ENCODE results near the gene ARVCF. TPM values are rescaled to one million over a fixed set of nuclear protein-coding genes. Genes with fewer than 3 reads are reported as not detected.

ARVCF gene
- total and polyA plus RNA-seq, 2 donors (not counting 1 experiment from before 2014, with no cell fraction given) = 2.2 to 6.7 TPM

DNA sequence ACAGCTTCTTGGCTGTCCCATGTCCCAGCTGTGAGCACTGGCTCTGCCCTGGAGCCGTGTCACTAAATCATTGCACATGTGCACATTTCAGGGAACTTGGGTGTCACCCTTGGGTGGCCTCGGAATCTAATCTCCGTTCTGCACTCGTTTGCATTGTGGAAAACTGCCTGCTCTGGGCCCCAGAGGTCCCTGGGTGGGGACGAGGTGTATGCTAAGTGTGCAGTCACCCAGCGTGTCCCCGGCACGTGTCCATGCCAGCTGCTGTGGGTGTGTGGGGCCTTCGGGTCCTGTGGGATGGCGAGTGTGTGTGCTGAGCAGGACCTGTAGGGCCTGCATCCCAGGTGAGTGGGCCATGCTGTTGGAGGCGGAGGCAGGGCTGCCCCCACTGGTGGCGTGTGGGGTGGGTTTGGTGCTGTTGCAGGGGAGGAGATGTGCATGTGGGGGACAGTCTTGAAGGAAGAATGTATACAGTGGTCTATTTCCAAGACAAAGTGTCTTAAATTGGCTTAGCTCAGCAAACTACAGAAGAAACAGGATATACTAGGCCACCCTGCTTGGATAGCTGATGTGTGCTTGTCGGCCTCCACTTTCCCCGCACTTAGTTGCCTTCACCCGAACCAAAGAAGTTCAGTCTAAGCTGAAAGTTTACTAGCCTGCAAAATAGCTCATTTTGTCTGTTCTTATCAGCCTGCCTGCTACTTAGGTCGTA, 18.9 kb upstream of the ARVCF start:
- Mint-ChIP-seq H3K4me1 (peaks cover 70% of the 10 kb centered on the region), H3K27me3 (no peaks in the 10 kb centered on the region), H3K4me3 (peak overlapping the region; percentile 55), H3K9me3 (ENCODE audit: insufficient read depth) (peaks cover 3% of the 10 kb centered on the region), H3K27ac (peak overlapping the region; percentile 96)
- Histone ChIP-seq H3K9me3 (ENCODE audit: control extremely low read depth in 1 of 3, control insufficient read depth in 2 of 3, insufficient read depth in 1 of 3, low read length in 2 of 3) (peaks cover 0 to 43% (median 10%) of the 10 kb centered on the region in 3 donors), H3K4me3 (ENCODE audit: control extremely low read depth in 1 of 5, extremely low read depth in 1 of 5, insufficient read depth in 1 of 5, low read depth in 2 of 5, low read length in 4 of 5) (no peak overlapping the region), H3K36me3 (replicated peaks in 1 of 2; ENCODE audit: control extremely low read depth in 1 of 2, control insufficient read depth in 1 of 2, extremely low read depth in 1 of 2, insufficient read depth in 2 of 2, low read length in 1 of 2) (peaks cover 0 to 26% of the 10 kb centered on the region in 2 experiments), H3K4me2 (replicated peaks; ENCODE audit: low read depth, low read length, poor library complexity, severe bottlenecking) (no peak overlapping the region), H3K27me3 (replicated peaks in 1 of 4; ENCODE audit: control extremely low read depth in 1 of 4, control insufficient read depth in 3 of 4, insufficient read depth in 4 of 4, low read length in 3 of 4) (no peaks in the 10 kb centered on the region), H3K79me2 (ENCODE audit: control insufficient read depth, insufficient read depth, low read length) (peaks cover 66% of the 10 kb centered on the region), H3K27ac (ENCODE audit: low read length in 2 of 2) (no peak overlapping the region), H3K9ac (ENCODE audit: low read length) (no peak overlapping the region), H2AFZ (ENCODE audit: insufficient read depth, low read depth, low read length, poor library complexity, severe bottlenecking) (no peak overlapping the region), H3K4me1 (ENCODE audit: control insufficient read depth in 2 of 2, insufficient read depth in 2 of 2, low read length in 2 of 2) (peaks cover 26 to 63% of the 10 kb centered on the region in 2 donors), H4K20me1 (ENCODE audit: control insufficient read depth, insufficient read depth, low read length, poor library complexity, severe bottlenecking) (peaks cover 55% of the 10 kb centered on the region)
- intact Hi-C loops (cut with micrococcal nuclease) = loop anchor here (5.0 kb wide), 1 partner anchor 48 kb away; no protein-coding TSS in a partner anchor
- TF ChIP-seq, protein P1, sequence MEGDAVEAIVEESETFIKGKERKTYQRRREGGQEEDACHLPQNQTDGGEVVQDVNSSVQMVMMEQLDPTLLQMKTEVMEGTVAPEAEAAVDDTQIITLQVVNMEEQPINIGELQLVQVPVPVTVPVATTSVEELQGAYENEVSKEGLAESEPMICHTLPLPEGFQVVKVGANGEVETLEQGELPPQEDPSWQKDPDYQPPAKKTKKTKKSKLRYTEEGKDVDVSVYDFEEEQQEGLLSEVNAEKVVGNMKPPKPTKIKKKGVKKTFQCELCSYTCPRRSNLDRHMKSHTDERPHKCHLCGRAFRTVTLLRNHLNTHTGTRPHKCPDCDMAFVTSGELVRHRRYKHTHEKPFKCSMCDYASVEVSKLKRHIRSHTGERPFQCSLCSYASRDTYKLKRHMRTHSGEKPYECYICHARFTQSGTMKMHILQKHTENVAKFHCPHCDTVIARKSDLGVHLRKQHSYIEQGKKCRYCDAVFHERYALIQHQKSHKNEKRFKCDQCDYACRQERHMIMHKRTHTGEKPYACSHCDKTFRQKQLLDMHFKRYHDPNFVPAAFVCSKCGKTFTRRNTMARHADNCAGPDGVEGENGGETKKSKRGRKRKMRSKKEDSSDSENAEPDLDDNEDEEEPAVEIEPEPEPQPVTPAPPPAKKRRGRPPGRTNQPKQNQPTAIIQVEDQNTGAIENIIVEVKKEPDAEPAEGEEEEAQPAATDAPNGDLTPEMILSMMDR (IDR thresholded peaks at IDR 0.05) = no peak
- TF ChIP-seq EZH2 (IDR thresholded peaks at IDR 0.05; ENCODE audit: borderline replicate concordance, insufficient read depth, low read depth, low read length, poor library complexity, severe bottlenecking) = no peak
- CTCF ChIA-PET = interaction anchor here (0.8 to 1.4 kb wide), 3 partner anchors 9 to 63 kb away, joined by 3 read pairs; no protein-coding TSS in a partner anchor
- DNase-seq = no peak
- POLR2A ChIA-PET = interaction anchor here (1.4 kb wide), 1 partner anchor 15 kb away, joined by 3 read pairs; the partner anchor contains the start of gene TANGO2
- 87% methylated on average over 16 of the region's 16 CpGs for WGBS (ENCODE audit: insufficient coverage)
- peak; percentile 13 for ATAC-seq (ENCODE audit: low read depth)

GRCh38 chr22:20034143-20034542, 17.5 kb upstream of the ARVCF start:
- 18% methylated on average over 4 of the region's 5 CpGs for WGBS (ENCODE audit: insufficient coverage)
- Histone ChIP-seq H3K27ac (ENCODE audit: low read length in 2 of 2) (peak overlapping the region; percentile 47 to 77), H3K4me1 (ENCODE audit: control insufficient read depth in 2 of 2, insufficient read depth in 2 of 2, low read length in 2 of 2) (peaks cover 26 to 69% of the 10 kb centered on the region in 2 donors), H2AFZ (ENCODE audit: insufficient read depth, low read depth, low read length, poor library complexity, severe bottlenecking) (no peak overlapping the region), H3K4me2 (replicated peaks; ENCODE audit: low read depth, low read length, poor library complexity, severe bottlenecking) (no peak overlapping the region), H3K27me3 (replicated peaks in 1 of 4; ENCODE audit: control extremely low read depth in 1 of 4, control insufficient read depth in 3 of 4, insufficient read depth in 4 of 4, low read length in 3 of 4) (no peaks in the 10 kb centered on the region), H3K36me3 (replicated peaks in 1 of 2; ENCODE audit: control extremely low read depth in 1 of 2, control insufficient read depth in 1 of 2, extremely low read depth in 1 of 2, insufficient read depth in 2 of 2, low read length in 1 of 2) (peaks cover 0 to 20% of the 10 kb centered on the region in 2 experiments), H3K4me3 (ENCODE audit: control extremely low read depth in 1 of 5, extremely low read depth in 1 of 5, insufficient read depth in 1 of 5, low read depth in 2 of 5, low read length in 4 of 5) (no peak overlapping the region), H3K9me3 (ENCODE audit: control extremely low read depth in 1 of 3, control insufficient read depth in 2 of 3, insufficient read depth in 1 of 3, low read length in 2 of 3) (peaks cover 0 to 43% (median 10%) of the 10 kb centered on the region in 3 donors), H4K20me1 (ENCODE audit: control insufficient read depth, insufficient read depth, low read length, poor library complexity, severe bottlenecking) (peaks cover 64% of the 10 kb centered on the region), H3K79me2 (ENCODE audit: control insufficient read depth, insufficient read depth, low read length) (peaks cover 73% of the 10 kb centered on the region), H3K9ac (ENCODE audit: low read length) (no peak overlapping the region)
- Mint-ChIP-seq H3K4me1 (peaks cover 77% of the 10 kb centered on the region), H3K27ac (peak overlapping the region; percentile 96), H3K27me3 (no peaks in the 10 kb centered on the region), H3K9me3 (ENCODE audit: insufficient read depth) (peaks cover 3% of the 10 kb centered on the region), H3K4me3 (peak overlapping the region; percentile 55)
- ChIA-PET POLR2A (interaction anchor here (0.7 to 1.4 kb wide), 3 partner anchors 13 to 19 kb away, joined by 3 to 4 read pairs (median 3); partner anchors contain the start of gene TANGO2), CTCF (interaction anchor here (0.8 to 1.3 kb wide), 2 partner anchors 21 to 77 kb away, joined by 3 read pairs; no protein-coding TSS in a partner anchor)
- TF ChIP-seq, protein P1 (IDR thresholded peaks at IDR 0.05) = no peak
- TF ChIP-seq EZH2 (IDR thresholded peaks at IDR 0.05; ENCODE audit: borderline replicate concordance, insufficient read depth, low read depth, low read length, poor library complexity, severe bottlenecking) = no peak
- intact Hi-C loops (cut with micrococcal nuclease) = no loop called here
- DNase-seq (no peak), ATAC-seq (ENCODE audit: low read depth) (no peak)

All from B cell (primary cell).